Measurements from ENCODE around the gene R3HDML.

The R3HDML gene

GRCh38 chr20:44355498-44356352, 18.9 kb downstream of the R3HDML start, which contains the start of gene HNF4A:
TSS of gene HNF4A (plus strand) at chr20:44355699. CDS start at chr20:44355805, 106 bp downstream.
- DNase-seq, result peak; percentile 14
- Histone ChIP-seq H3K27me3 (ENCODE audit: insufficient read depth, low read depth, severe bottlenecking) (no peaks in the 10 kb centered on the region), H3K36me3 (no peaks in the 10 kb centered on the region), H3K4me3 (ENCODE audit: low read depth, low read length) (no peak within 1 kb of the TSS), H3K27ac (no peak within 1 kb of the TSS), H3K9me3 (ENCODE audit: severe bottlenecking) (no peaks in the 10 kb centered on the region)
- TF ChIP-seq CTCF (IDR thresholded peaks at IDR 0.05; ENCODE audit: low read depth, low read length), result no peak

GRCh38 chr20:44356353-44356723, 19.5 kb downstream of the R3HDML start:
- H3K9me3 ChIP-seq (ENCODE audit: severe bottlenecking), result no peaks in the 10 kb centered on the region
- no peak overlapping the region for H3K4me3 ChIP-seq (ENCODE audit: low read depth, low read length)
- DNase-seq, result no peak
- H3K36me3 ChIP-seq, result no peaks in the 10 kb centered on the region
- TF ChIP-seq CTCF (IDR thresholded peaks at IDR 0.05; ENCODE audit: low read depth, low read length), result no peak
- no peaks in the 10 kb centered on the region for H3K27me3 ChIP-seq (ENCODE audit: insufficient read depth, low read depth, severe bottlenecking)
- H3K27ac ChIP-seq, result no peak overlapping the region

GRCh38 chr20:44357020-44357419, 20.2 kb downstream of the R3HDML start:
- Histone ChIP-seq H3K4me3 (ENCODE audit: low read depth, low read length) (no peak overlapping the region), H3K9me3 (ENCODE audit: severe bottlenecking) (no peaks in the 10 kb centered on the region), H3K36me3 (no peaks in the 10 kb centered on the region), H3K27ac (no peak overlapping the region), H3K27me3 (ENCODE audit: insufficient read depth, low read depth, severe bottlenecking) (no peaks in the 10 kb centered on the region)
- no peak for DNase-seq
- TF ChIP-seq CTCF (IDR thresholded peaks at IDR 0.05; ENCODE audit: low read depth, low read length), result no peak

GRCh38 chr20:44357555-44358125, 20.8 kb downstream of the R3HDML start:
- TF ChIP-seq CTCF (IDR thresholded peaks at IDR 0.05; ENCODE audit: low read depth, low read length), result no peak
- no peaks in the 10 kb centered on the region for H3K9me3 ChIP-seq (ENCODE audit: severe bottlenecking)
- H3K4me3 ChIP-seq (ENCODE audit: low read depth, low read length), result no peak overlapping the region
- no peaks in the 10 kb centered on the region for H3K36me3 ChIP-seq
- no peaks in the 10 kb centered on the region for H3K27me3 ChIP-seq (ENCODE audit: insufficient read depth, low read depth, severe bottlenecking)
- no peak overlapping the region for H3K27ac ChIP-seq
- DNase-seq, result no peak

GRCh38 chr20:44358776-44359175, 21.9 kb downstream of the R3HDML start:
- H3K4me3 ChIP-seq (ENCODE audit: low read depth, low read length), result no peak overlapping the region
- TF ChIP-seq CTCF (IDR thresholded peaks at IDR 0.05; ENCODE audit: low read depth, low read length), result no peak
- no peak for DNase-seq

More at GRCh38 chr20:44358776-44359175, 21.9 kb downstream of the R3HDML start:
- no peaks in the 10 kb centered on the region for H3K9me3 ChIP-seq (ENCODE audit: severe bottlenecking)
- H3K36me3 ChIP-seq, result no peaks in the 10 kb centered on the region
- H3K27ac ChIP-seq, result no peak overlapping the region
- no peaks in the 10 kb centered on the region for H3K27me3 ChIP-seq (ENCODE audit: insufficient read depth, low read depth, severe bottlenecking)
